Esophagus squamous epithelium (tissue), 4 donors: Measurements from ENCODE around the gene IL19.

ENCODE experiments used
- POLR2A ChIP-seq, 4 donors: fragments of 450-650 bp; IDR thresholded peaks; one replicate each; pipeline ENCODE4 v1.6.1; 2017; ENCODE audit warnings: antibody characterized with exemption in 4 of 4, mild to moderate bottlenecking in 4 of 4, moderate library complexity in 3 of 4
- TF ChIP-seq, protein P1 (sequence below), 6 experiments: fragments of 450-650 bp in 4 of 6; fragments of 200-600 bp in 2 of 6; sonication (generic) in 2 of 6; IDR thresholded peaks; one replicate each; pipeline ENCODE4 v1.5.1; 2016 to 2019; ENCODE audit warnings: antibody characterized with exemption in 6 of 6, mild to moderate bottlenecking in 4 of 6, moderate library complexity in 4 of 6

DNA sequence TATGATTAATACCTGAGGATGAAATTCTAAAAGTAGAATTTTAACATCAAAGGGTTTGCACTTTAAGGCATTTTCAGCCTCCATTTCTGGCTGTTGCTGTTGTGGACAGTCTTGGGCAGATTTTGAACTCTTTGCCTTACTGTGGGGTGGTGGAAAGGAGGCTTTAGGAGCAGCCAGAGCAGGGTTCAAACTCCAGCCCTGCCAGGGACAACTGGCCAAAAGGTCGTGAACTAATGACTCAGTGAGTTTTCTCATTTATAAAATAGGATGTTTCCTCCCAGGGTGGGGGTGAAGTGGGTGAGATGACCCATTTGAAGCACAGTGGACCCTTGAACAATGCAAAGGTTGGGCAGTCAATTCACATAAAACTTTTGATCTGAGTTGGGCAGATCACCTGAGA, 49.1 kb upstream of the IL19 start:
- no peak for TF ChIP-seq POLR2A (IDR thresholded peaks at IDR 0.05)
- TF ChIP-seq, protein P1, sequence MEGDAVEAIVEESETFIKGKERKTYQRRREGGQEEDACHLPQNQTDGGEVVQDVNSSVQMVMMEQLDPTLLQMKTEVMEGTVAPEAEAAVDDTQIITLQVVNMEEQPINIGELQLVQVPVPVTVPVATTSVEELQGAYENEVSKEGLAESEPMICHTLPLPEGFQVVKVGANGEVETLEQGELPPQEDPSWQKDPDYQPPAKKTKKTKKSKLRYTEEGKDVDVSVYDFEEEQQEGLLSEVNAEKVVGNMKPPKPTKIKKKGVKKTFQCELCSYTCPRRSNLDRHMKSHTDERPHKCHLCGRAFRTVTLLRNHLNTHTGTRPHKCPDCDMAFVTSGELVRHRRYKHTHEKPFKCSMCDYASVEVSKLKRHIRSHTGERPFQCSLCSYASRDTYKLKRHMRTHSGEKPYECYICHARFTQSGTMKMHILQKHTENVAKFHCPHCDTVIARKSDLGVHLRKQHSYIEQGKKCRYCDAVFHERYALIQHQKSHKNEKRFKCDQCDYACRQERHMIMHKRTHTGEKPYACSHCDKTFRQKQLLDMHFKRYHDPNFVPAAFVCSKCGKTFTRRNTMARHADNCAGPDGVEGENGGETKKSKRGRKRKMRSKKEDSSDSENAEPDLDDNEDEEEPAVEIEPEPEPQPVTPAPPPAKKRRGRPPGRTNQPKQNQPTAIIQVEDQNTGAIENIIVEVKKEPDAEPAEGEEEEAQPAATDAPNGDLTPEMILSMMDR (IDR thresholded peaks at IDR 0.05) = no peak
